HepG2 (cell line): ENCODE data around the gene RTN4. TPM values are rescaled to one million over a fixed set of nuclear protein-coding genes. Genes with fewer than 3 reads are reported as not detected.
"Not testable (repeated sequence)": the region's sequence is repeated elsewhere in the genome, so short reads cannot be mapped to it uniquely, and the experiment has no call there.

Source experiments
- ATAC-seq: fragments of 200-7000 bp; cut with Tn5 transposase; 3 replicates; pipeline ENCODE4 v1.9.1; 2020; ENCODE audit warnings: mild to moderate bottlenecking, moderate library complexity
- BruUV-seq: library from RNA; stranded (reverse); fragments of 400-500 nt; replicated peaks from 2 replicates; lab custom pipeline; 2021; lab: Mats Ljungman, UMichigan
- CTCF ChIA-PET: fragments of 300-600 bp; formaldehyde crosslinking; extraction: SDS; loops from one replicate; lab custom pipeline; 2021; ENCODE audit warnings: low total read pairs, inconsistent platforms, low intra/inter-chr PET ratio; lab: Yijun Ruan, JAX
- POLR2A ChIA-PET: fragments of 350-600 bp; sonication (Branson Sonifier 250); formaldehyde crosslinking; loops from one replicate; lab custom pipeline; 2020; ENCODE audit warnings: antibody characterized with exemption, inconsistent platforms; lab: Yijun Ruan, JAX
- DNase-seq: peaks from one replicate; pipeline ENCODE4 v3.0.0-alpha.2; 2015; ENCODE audit warnings: low spot score
- FAIRE-seq: peaks from 3 replicates; lab custom pipeline; 2011; peaks lifted over from hg19 to GRCh38; lab: Jason Lieb, UNC
- H2AFZ ChIP-seq: one replicate; pipeline ENCODE4 v1.6.1; 2011; ENCODE audit warnings: low read length, inconsistent platforms
- H3K27ac ChIP-seq: fragments of 300-600 bp; 3 replicates; pipeline ENCODE4 v1.8.0; 2011; ENCODE audit warnings: mixed run types, mild to moderate bottlenecking, mixed read lengths, low read length, inconsistent platforms; ENCODE audit not compliant: insufficient read depth; ENCODE audit errors: extremely low read length
- H3K27me3 ChIP-seq, 2 experiments: fragments of 200-600 bp in 1 of 2; 2 replicates in 1 of 2; 3 replicates in 1 of 2; pipeline versions ENCODE4 v1.6.0 to v1.8.0; 2011; ENCODE audit warnings: low read length in 2 of 2, mild to moderate bottlenecking in 2 of 2, moderate library complexity in 2 of 2, inconsistent platforms in 1 of 2; ENCODE audit not compliant: insufficient read depth in 2 of 2, control insufficient read depth in 1 of 2
- H3K36me3 ChIP-seq, 2 experiments: fragments of 200-600 bp in 1 of 2; replicated peaks in 1 of 2; 2 replicates in 1 of 2; 3 replicates in 1 of 2; pipeline versions ENCODE4 v1.5.1 to v1.8.0; 2011; ENCODE audit warnings: low read length in 2 of 2, inconsistent platforms in 1 of 2; ENCODE audit not compliant: insufficient read depth in 2 of 2, control insufficient read depth in 1 of 2
- H3K4me1 ChIP-seq: 2 replicates; pipeline ENCODE4 v1.5.1; 2012; ENCODE audit warnings: low read length, inconsistent platforms; ENCODE audit not compliant: insufficient read depth
- H3K4me2 ChIP-seq: 2 replicates; pipeline ENCODE4 v1.6.0; 2011; ENCODE audit warnings: low read depth, low read length, inconsistent platforms
- H3K4me3 ChIP-seq, 3 experiments: fragments of 200-600 bp in 1 of 3; sonication (generic), shearing (Covaris generic) in 1 of 3; replicated peaks in 1 of 3; 2 replicates each; pipeline ENCODE4 v1.5.1; 2011 to 2016; ENCODE audit warnings: low read length in 3 of 3, inconsistent platforms in 2 of 3, low read depth in 2 of 3, mild to moderate bottlenecking in 2 of 3, control low read depth in 1 of 3, mixed read lengths in 1 of 3; ENCODE audit not compliant: insufficient read depth in 1 of 3
- H3K79me2 ChIP-seq: one replicate; pipeline ENCODE4 v1.6.1; 2011; ENCODE audit warnings: low read length, inconsistent platforms; ENCODE audit not compliant: insufficient read depth
- H3K9ac ChIP-seq: 2 replicates; pipeline ENCODE4 v1.6.0; 2011; ENCODE audit warnings: mild to moderate bottlenecking, low read depth, low read length, inconsistent platforms; ENCODE audit not compliant: insufficient read depth
- H3K9me3 ChIP-seq: 2 replicates; pipeline ENCODE4 v1.5.1; 2012; ENCODE audit warnings: mild to moderate bottlenecking, low read length
- H4K20me1 ChIP-seq: 2 replicates; pipeline ENCODE4 v1.6.0; 2011; ENCODE audit warnings: inconsistent platforms, mild to moderate bottlenecking, low read length, moderate library complexity; ENCODE audit not compliant: insufficient read depth
- RBM22 ChIP-seq: fragments of 200-400 bp; formaldehyde crosslinking; optimal IDR thresholded peaks from 2 replicates; pipeline ENCODE3; 2017; ENCODE audit warnings: mild to moderate bottlenecking, low read length, moderate library complexity
- ZNF484 ChIP-seq: sonication (generic); formaldehyde crosslinking; IDR thresholded peaks from 2 replicates; pipeline ENCODE4 v1.5.1; 2020; ENCODE audit warnings: mild to moderate bottlenecking, low read depth, missing genetic modification reagents, borderline replicate concordance
- WGBS: methylation state at CpG from one replicate; pipeline ENCODE4 v1.1.6; 2017; ENCODE audit warnings: low lambda C conversion rate; 5-methylcytosine and 5-hydroxymethylcytosine counted together
- in situ Hi-C: cut with HindIII; loops from 2 replicates; pipeline ENCODE4 v1.10.0; 2017; ENCODE audit warnings: low pct_unique_long_range_greater_than_20kb; ENCODE audit not compliant: extremely low pct_ligation_motif_present
- intact Hi-C: fragments of 100-400 bp; cut with micrococcal nuclease; formaldehyde crosslinking; loops from one replicate; pipeline ENCODE4 v1.10.0; 2022; ENCODE audit not compliant: unreplicated experiment
- polyA plus RNA-seq, 8 experiments: library from polyadenylated mRNA; depleted of rRNA in 3 of 8; stranded (reverse) in 7 of 8; unstranded in 1 of 8; fragments of >200 nt; fragmentation: Illumina TruSeq in 4 of 8; extraction: Trizol in 4 of 8; gene quantifications; 2 replicates each; pipeline versions ENCODE4 v1.2.1 to v1.2.3, GENCODE V29; 2011 to 2016; ENCODE audit warnings: low read depth in 4 of 8, missing spikeins in 1 of 8, mixed read lengths in 1 of 8; ENCODE audit not compliant: insufficient read depth in 1 of 8
- total RNA-seq, 5 experiments: library from RNA; depleted of rRNA; stranded (reverse); fragments of >200 nt; fragmentation: Illumina TruSeq; extraction: Trizol; gene quantifications; 2 replicates each; pipeline ENCODE4 v1.2.3, GENCODE V29; 2016; ENCODE audit warnings: low read depth in 1 of 5

The RTN4 gene
- total and polyA plus RNA-seq, 2 of the 13 experiments (the other 11 are each of a cell fraction or from before 2014, with no cell fraction given) = 98.4 to 133 TPM

- CTCF ChIA-PET = no interaction called here
- TF ChIP-seq ZNF484 (CRISPR knock-in tag) (no peak), RBM22 (no peak)
- H4K20me1 ChIP-seq = peaks cover 17% of the 10 kb centered on the region
- intact Hi-C loops (no loop called here), in situ Hi-C loops (no loop called here)
- H3K9me3 ChIP-seq = no peaks in the 10 kb centered on the region
- no peaks in the 10 kb centered on the region; the same call in 1 of the 2 replicates for H3K4me1 ChIP-seq
- no peak overlapping the region for H2AFZ ChIP-seq
- no peak overlapping the region for H3K27ac ChIP-seq
- peaks cover 93% of the 10 kb centered on the region for H3K79me2 ChIP-seq
- FAIRE-seq (no peak), DNase-seq (no peak), ATAC-seq (no peak)
- H3K36me3 ChIP-seq = no peaks in the 10 kb centered on the region
- no peak overlapping the region for H3K4me2 ChIP-seq
- 98% methylated on average over 3 of the region's 3 CpGs for WGBS
- H3K4me3 ChIP-seq = no peak overlapping the region
- POLR2A ChIA-PET = no interaction called here
- no TSS peak for BruUV-seq
- H3K9ac ChIP-seq = no peak overlapping the region
- H3K27me3 ChIP-seq = no peaks in the 10 kb centered on the region
Measured at GRCh38 chr2:54995553-54995952, 54.7 kb downstream of the RTN4 start.

GRCh38 chr2:54990694-54991093 is 59.6 kb downstream of the RTN4 start:
- Histone ChIP-seq H3K36me3 (peaks cover 7 to 17% of the 10 kb centered on the region in 2 experiments), H4K20me1 (peaks cover 16% of the 10 kb centered on the region), H3K79me2 (peaks cover 73% of the 10 kb centered on the region)
- intact Hi-C loops, FAIRE-seq, H3K4me1 ChIP-seq, in situ Hi-C loops, H3K9ac ChIP-seq, H3K9me3 ChIP-seq, H2AFZ ChIP-seq, ATAC-seq, H3K4me2 ChIP-seq, POLR2A ChIA-PET, DNase-seq, H3K27ac ChIP-seq, BruUV-seq, CTCF ChIA-PET, H3K4me3 ChIP-seq, H3K27me3 ChIP-seq: not testable (repeated sequence)
- WGBS = 98% methylated on average over 19 of the region's 19 CpGs
